SK-N-SH (cell line): ENCODE measurements around the gene SPIRE1. TPM values are rescaled to one million over a fixed set of nuclear protein-coding genes. Genes with fewer than 3 reads are reported as not detected.
A peak's percentile ranks its signal among the peaks of the same experiment; 100 is the strongest.

ENCODE experiments used
- CTCF ChIA-PET: fragments of 300-600, 350-600 bp; formaldehyde crosslinking; extraction: SDS; loops from one replicate; lab custom pipeline; 2021; lab: Yijun Ruan, JAX
- POLR2A ChIA-PET: fragments of 350-600 bp; sonication (Branson Sonifier 250); formaldehyde crosslinking; extraction: SDS; loops from one replicate; lab custom pipeline; 2020; ENCODE audit warnings: antibody characterized with exemption, inconsistent platforms; lab: Yijun Ruan, JAX
- DNase-seq: peaks from one replicate; pipeline ENCODE4 v3.0.0; 2012
- H2AFZ ChIP-seq: fragments of 200-600 bp; sonication (generic); 2 replicates; pipeline ENCODE4 v1.8.1; 2016; ENCODE audit warnings: antibody characterized with exemption, mild to moderate bottlenecking, low read depth
- H3F3A ChIP-seq: fragments of 200-600 bp; sonication (generic); replicated peaks from 2 replicates; pipeline ENCODE3; 2016; ENCODE audit warnings: antibody characterized with exemption, mild to moderate bottlenecking; ENCODE audit not compliant: insufficient read depth
- H3K27ac ChIP-seq, 2 experiments: fragments of 200-500 bp in 1 of 2; fragments of 200-600 bp in 1 of 2; sonication (Bioruptor generic) in 1 of 2; sonication (generic), shearing (Covaris generic) in 1 of 2; 2 replicates each; pipeline versions ENCODE4 v1.5.1 to v1.6.1; 2014 to 2016; ENCODE audit warnings: low read depth in 2 of 2, inconsistent platforms in 1 of 2, low read length in 1 of 2, mild to moderate bottlenecking in 1 of 2, mixed read lengths in 1 of 2
- H3K27me3 ChIP-seq: fragments of 200-600 bp; sonication (generic), shearing (Covaris generic); 2 replicates; pipeline ENCODE4 v1.6.1; 2016; ENCODE audit warnings: mixed run types; ENCODE audit not compliant: insufficient read depth
- H3K36me3 ChIP-seq, 2 experiments: fragments of 200-500 bp in 1 of 2; fragments of 200-600 bp in 1 of 2; sonication (Bioruptor generic) in 1 of 2; sonication (generic) in 1 of 2; replicated peaks in 1 of 2; 2 replicates each; pipeline versions ENCODE3 to v1.5.1; 2014 to 2016; ENCODE audit warnings: low read length in 1 of 2, mild to moderate bottlenecking in 1 of 2; ENCODE audit not compliant: insufficient read depth in 2 of 2, control insufficient read depth in 1 of 2
- H3K4me1 ChIP-seq, 2 experiments: fragments of 200-500 bp in 1 of 2; fragments of 200-600 bp in 1 of 2; sonication (Bioruptor generic) in 1 of 2; sonication (generic), shearing (Covaris generic) in 1 of 2; 2 replicates each; pipeline versions ENCODE4 v1.5.1 to v1.6.1; 2014 to 2016; ENCODE audit warnings: low read depth in 1 of 2, low read length in 1 of 2, mixed run types in 1 of 2; ENCODE audit not compliant: insufficient read depth in 2 of 2, control insufficient read depth in 1 of 2
- H3K4me2 ChIP-seq: fragments of 200-600 bp; sonication (generic), shearing (Covaris generic); 2 replicates; pipeline ENCODE4 v1.6.1; 2017; ENCODE audit warnings: mixed run types
- H3K4me3 ChIP-seq, 2 experiments: fragments of 200-500 bp in 1 of 2; fragments of 200-600 bp in 1 of 2; sonication (Bioruptor generic) in 1 of 2; sonication (generic), shearing (Covaris generic) in 1 of 2; 2 replicates each; pipeline versions ENCODE4 v1.5.1 to v1.8.1; 2014 to 2016; ENCODE audit warnings: low read depth in 2 of 2, inconsistent platforms in 1 of 2, low read length in 1 of 2, mild to moderate bottlenecking in 1 of 2, mixed read lengths in 1 of 2, moderate library complexity in 1 of 2
- H3K79me2 ChIP-seq: fragments of 200-600 bp; sonication (generic); 2 replicates; pipeline ENCODE4 v1.8.1; 2017; ENCODE audit warnings: mild to moderate bottlenecking; ENCODE audit not compliant: insufficient read depth
- H3K9ac ChIP-seq: fragments of 200-600 bp; sonication (generic); 2 replicates; pipeline ENCODE4 v1.6.1; 2017; ENCODE audit warnings: mixed run types
- H3K9me2 ChIP-seq: fragments of 200-600 bp; sonication (generic); 2 replicates; pipeline ENCODE4 v1.6.1; 2017; ENCODE audit warnings: mixed run types
- H3K9me3 ChIP-seq: fragments of 200-600 bp; sonication (generic); 2 replicates; pipeline ENCODE4 v1.6.1; 2017; ENCODE audit warnings: mixed run types, mild to moderate bottlenecking, moderate library complexity
- H4K20me1 ChIP-seq: fragments of 200-600 bp; sonication (generic); 2 replicates; pipeline ENCODE4 v1.6.1; 2017; ENCODE audit warnings: mild to moderate bottlenecking, mixed run types; ENCODE audit not compliant: insufficient read depth
- CHD2 ChIP-seq: fragments of 150-350 bp; IDR thresholded peaks from 2 replicates; pipeline ENCODE4 v1.6.1; 2018; ENCODE audit warnings: low read length; ENCODE audit not compliant: partially characterized antibody
- ELF1 ChIP-seq: IDR thresholded peaks from 2 replicates; pipeline ENCODE4 v1.4.0; 2012
- EP300 ChIP-seq, 2 experiments: IDR thresholded peaks; 2 replicates each; pipeline versions ENCODE4 v1.4.0 to v1.6.1; 2012; ENCODE audit warnings: borderline replicate concordance in 1 of 2, low read depth in 1 of 2, low read length in 1 of 2
- EZH2phosphoT487 ChIP-seq: fragments of 200-600 bp; sonication (generic); IDR thresholded peaks from 2 replicates; pipeline ENCODE4 v1.6.1; 2017; ENCODE audit warnings: low read depth, mixed run types, mild to moderate bottlenecking, antibody characterized with exemption, moderate library complexity, borderline replicate concordance
- FOXJ3 ChIP-seq: sonication (generic); formaldehyde crosslinking; IDR thresholded peaks from 2 replicates; pipeline ENCODE4 v1.5.1; 2020; ENCODE audit warnings: mild to moderate bottlenecking, missing genetic modification reagents
- GABPA ChIP-seq: IDR thresholded peaks from 2 replicates; pipeline ENCODE4 v1.4.0; 2012; ENCODE audit warnings: low read depth, mild to moderate bottlenecking
- GATA2 ChIP-seq: sonication (generic); formaldehyde crosslinking; IDR thresholded peaks from 2 replicates; pipeline ENCODE4 v1.5.0; 2020; ENCODE audit warnings: mild to moderate bottlenecking, missing genetic modification reagents
- MEF2A ChIP-seq: IDR thresholded peaks from 2 replicates; pipeline ENCODE4 v1.4.0; 2012; ENCODE audit warnings: low read depth, borderline replicate concordance
- MXI1 ChIP-seq: IDR thresholded peaks from 2 replicates; pipeline ENCODE4 v1.6.1; 2012; ENCODE audit warnings: mild to moderate bottlenecking, low read depth, low read length, improper control_type of control experiment
- NFIC ChIP-seq: IDR thresholded peaks from 2 replicates; pipeline ENCODE4 v1.4.0; 2012; ENCODE audit warnings: borderline replicate concordance
- NRF1 ChIP-seq: IDR thresholded peaks from 2 replicates; pipeline ENCODE4 v1.6.1; 2012; ENCODE audit warnings: low read depth, mild to moderate bottlenecking, low read length
- RAD21 ChIP-seq: IDR thresholded peaks from 2 replicates; pipeline ENCODE4 v1.6.1; 2012; ENCODE audit warnings: mild to moderate bottlenecking, low read length
- RCOR1 ChIP-seq: fragments of 150-350 bp; IDR thresholded peaks from 2 replicates; pipeline ENCODE4 v1.6.1; 2017; ENCODE audit warnings: antibody characterized with exemption, low read length
- SMC3 ChIP-seq: IDR thresholded peaks from 2 replicates; pipeline ENCODE4 v1.6.1; 2012; ENCODE audit warnings: low read depth, low read length, improper control_type of control experiment
- TAF1 ChIP-seq: IDR thresholded peaks from 2 replicates; pipeline ENCODE4 v1.6.1; 2012; ENCODE audit warnings: low read depth, mild to moderate bottlenecking, low read length, moderate library complexity, borderline replicate concordance
- WGBS: methylation state at CpG from one replicate; pipeline ENCODE4 v1.1.6; 2017; ENCODE audit warnings: low lambda C conversion rate; 5-methylcytosine and 5-hydroxymethylcytosine counted together
- polyA plus RNA-seq, 3 experiments: library from polyadenylated mRNA; depleted of rRNA; stranded (reverse); fragments of >200 nt; gene quantifications; 2 replicates each; pipeline ENCODE4 v1.2.3, GENCODE V29; 2012
- TF ChIP-seq, protein P1 (sequence below): IDR thresholded peaks from 2 replicates; pipeline ENCODE4 v1.4.0; 2012; ENCODE audit warnings: low read depth, borderline replicate concordance
- TF ChIP-seq, protein P2 (sequence below): IDR thresholded peaks from 2 replicates; pipeline ENCODE4 v1.6.1; 2012; ENCODE audit warnings: mild to moderate bottlenecking, low read depth, low read length, moderate library complexity

Gene SPIRE1
- polyA plus RNA-seq, 1 of the 3 experiments (the other 2 are of a cell fraction), result 6.7 TPM

DNA sequence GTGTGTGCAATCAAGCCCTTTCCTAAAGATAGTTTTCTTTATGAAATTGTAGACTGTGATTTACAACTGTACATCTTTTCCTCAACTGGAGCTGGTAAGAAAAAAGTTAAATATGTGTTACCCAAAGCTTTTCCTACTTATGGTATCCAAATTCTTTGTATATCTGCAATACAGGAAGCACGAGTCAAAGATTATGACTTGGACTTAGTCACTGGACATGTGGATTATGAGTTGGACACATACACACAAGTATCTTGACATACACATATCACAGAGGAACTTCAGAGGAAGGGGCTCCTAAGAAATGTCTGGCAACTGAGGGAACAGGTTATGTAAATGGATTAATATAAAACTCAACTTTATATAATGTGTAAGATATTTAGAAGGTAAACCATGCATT lies 215.0 kb downstream of the SPIRE1 start:
- Histone ChIP-seq H2AFZ (no peak overlapping the region), H3K36me3 (peaks cover 16 to 38% of the 10 kb centered on the region in 2 experiments), H3K4me1 (peaks cover 0 to 9% of the 10 kb centered on the region in 2 experiments; a peak in 1 of 4 replicates), H3K9me2 (no peaks in the 10 kb centered on the region), H3K27me3 (no peaks in the 10 kb centered on the region), H3K4me3 (no peak overlapping the region), H3K27ac (no peak overlapping the region), H3K9me3 (peaks cover 10% of the 10 kb centered on the region; the same call in 1 of the 2 replicates), H4K20me1 (no peaks in the 10 kb centered on the region), H3F3A (no peaks in the 10 kb centered on the region), H3K79me2 (no peaks in the 10 kb centered on the region), H3K9ac (no peak overlapping the region), H3K4me2 (no peak overlapping the region)
- TF ChIP-seq GABPA (no peak), NFIC (no peak), TAF1 (no peak), NRF1 (no peak)
- TF ChIP-seq, protein P1, sequence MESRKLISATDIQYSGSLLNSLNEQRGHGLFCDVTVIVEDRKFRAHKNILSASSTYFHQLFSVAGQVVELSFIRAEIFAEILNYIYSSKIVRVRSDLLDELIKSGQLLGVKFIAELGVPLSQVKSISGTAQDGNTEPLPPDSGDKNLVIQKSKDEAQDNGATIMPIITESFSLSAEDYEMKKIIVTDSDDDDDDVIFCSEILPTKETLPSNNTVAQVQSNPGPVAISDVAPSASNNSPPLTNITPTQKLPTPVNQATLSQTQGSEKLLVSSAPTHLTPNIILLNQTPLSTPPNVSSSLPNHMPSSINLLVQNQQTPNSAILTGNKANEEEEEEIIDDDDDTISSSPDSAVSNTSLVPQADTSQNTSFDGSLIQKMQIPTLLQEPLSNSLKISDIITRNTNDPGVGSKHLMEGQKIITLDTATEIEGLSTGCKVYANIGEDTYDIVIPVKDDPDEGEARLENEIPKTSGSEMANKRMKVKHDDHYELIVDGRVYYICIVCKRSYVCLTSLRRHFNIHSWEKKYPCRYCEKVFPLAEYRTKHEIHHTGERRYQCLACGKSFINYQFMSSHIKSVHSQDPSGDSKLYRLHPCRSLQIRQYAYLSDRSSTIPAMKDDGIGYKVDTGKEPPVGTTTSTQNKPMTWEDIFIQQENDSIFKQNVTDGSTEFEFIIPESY, result no peak
- TF ChIP-seq, protein P2, sequence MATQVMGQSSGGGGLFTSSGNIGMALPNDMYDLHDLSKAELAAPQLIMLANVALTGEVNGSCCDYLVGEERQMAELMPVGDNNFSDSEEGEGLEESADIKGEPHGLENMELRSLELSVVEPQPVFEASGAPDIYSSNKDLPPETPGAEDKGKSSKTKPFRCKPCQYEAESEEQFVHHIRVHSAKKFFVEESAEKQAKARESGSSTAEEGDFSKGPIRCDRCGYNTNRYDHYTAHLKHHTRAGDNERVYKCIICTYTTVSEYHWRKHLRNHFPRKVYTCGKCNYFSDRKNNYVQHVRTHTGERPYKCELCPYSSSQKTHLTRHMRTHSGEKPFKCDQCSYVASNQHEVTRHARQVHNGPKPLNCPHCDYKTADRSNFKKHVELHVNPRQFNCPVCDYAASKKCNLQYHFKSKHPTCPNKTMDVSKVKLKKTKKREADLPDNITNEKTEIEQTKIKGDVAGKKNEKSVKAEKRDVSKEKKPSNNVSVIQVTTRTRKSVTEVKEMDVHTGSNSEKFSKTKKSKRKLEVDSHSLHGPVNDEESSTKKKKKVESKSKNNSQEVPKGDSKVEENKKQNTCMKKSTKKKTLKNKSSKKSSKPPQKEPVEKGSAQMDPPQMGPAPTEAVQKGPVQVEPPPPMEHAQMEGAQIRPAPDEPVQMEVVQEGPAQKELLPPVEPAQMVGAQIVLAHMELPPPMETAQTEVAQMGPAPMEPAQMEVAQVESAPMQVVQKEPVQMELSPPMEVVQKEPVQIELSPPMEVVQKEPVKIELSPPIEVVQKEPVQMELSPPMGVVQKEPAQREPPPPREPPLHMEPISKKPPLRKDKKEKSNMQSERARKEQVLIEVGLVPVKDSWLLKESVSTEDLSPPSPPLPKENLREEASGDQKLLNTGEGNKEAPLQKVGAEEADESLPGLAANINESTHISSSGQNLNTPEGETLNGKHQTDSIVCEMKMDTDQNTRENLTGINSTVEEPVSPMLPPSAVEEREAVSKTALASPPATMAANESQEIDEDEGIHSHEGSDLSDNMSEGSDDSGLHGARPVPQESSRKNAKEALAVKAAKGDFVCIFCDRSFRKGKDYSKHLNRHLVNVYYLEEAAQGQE, result no peak
- ChIA-PET CTCF (interaction anchor here (0.9 to 1.0 kb wide), 2 partner anchors 15 to 52 kb away, joined by 3 read pairs; no protein-coding TSS in a partner anchor), POLR2A (no interaction called here)
- WGBS, result 37% methylated on average over 1 of the region's 1 CpG
- DNase-seq, result no peak

DNA sequence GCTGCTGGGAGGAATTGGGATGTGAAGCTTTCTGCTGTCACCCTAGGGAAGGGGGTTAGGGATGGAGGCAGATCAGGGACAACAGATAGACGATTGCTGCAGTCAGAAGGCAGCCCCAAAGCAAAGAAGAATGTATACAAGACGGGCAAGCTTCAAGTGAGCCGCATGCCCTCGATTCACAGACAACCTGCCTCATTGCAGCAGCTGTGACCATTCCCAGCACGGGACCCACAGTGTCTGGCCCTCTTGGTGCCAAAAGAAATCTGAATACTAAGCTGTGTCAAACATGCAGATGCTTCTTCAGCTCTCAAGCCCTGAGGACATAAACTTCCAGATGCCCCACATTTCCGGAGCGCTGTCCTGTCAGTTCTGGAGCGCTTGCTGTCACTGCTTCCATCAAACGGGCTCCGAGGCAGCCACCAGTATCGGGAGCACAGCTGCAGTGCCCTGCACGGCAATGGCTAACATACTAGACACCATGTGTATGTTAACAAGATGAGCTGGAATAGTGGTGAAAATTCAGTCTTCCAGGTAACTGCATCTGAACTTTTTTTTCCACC lies 216.4 kb downstream of the SPIRE1 start:
- 47% methylated on average over 12 of the region's 12 CpGs for WGBS
- Histone ChIP-seq H4K20me1 (no peaks in the 10 kb centered on the region), H3K79me2 (no peaks in the 10 kb centered on the region), H3F3A (no peaks in the 10 kb centered on the region), H3K4me3 (peak overlapping the region in 1 of 2 experiments; percentile 21; a peak in 1 of 4 replicates), H3K9ac (no peak overlapping the region), H3K9me2 (no peaks in the 10 kb centered on the region), H2AFZ (no peak overlapping the region), H3K4me1 (peaks cover 0 to 9% of the 10 kb centered on the region in 2 experiments; a peak in 1 of 4 replicates), H3K27ac (peak overlapping the region in 1 of 2 experiments; percentile 83; a peak in 2 of 4 replicates), H3K9me3 (peaks cover 10% of the 10 kb centered on the region; the same call in 1 of the 2 replicates), H3K36me3 (peaks cover 8 to 27% of the 10 kb centered on the region in 2 experiments), H3K4me2 (no peak overlapping the region), H3K27me3 (no peaks in the 10 kb centered on the region)
- ChIA-PET CTCF (interaction anchor here (1.0 to 2.7 kb wide), 7 partner anchors 13 to 95 kb away, joined by 3 to 11 read pairs (median 4); no protein-coding TSS in a partner anchor), POLR2A (interaction anchor here (0.6 to 1.7 kb wide), 6 partner anchors 14 to 214 kb away, joined by 3 to 8 read pairs (median 4); partner anchors contain the start of gene PRELID3A)
- DNase-seq, result peak; percentile 79
- peak; percentile 93 for TF ChIP-seq MXI1
- TF ChIP-seq FOXJ3 (CRISPR knock-in tag), result 0 out of 2 replicates have a peak, but pooled peaks have one; percentile 62
- no peak for TF ChIP-seq MEF2A
- peak; percentile 1; the same call in 1 of the 2 replicates for TF ChIP-seq SMC3
- peak; percentile 50; the same call in 1 of the 2 replicates for TF ChIP-seq GATA2
- TF ChIP-seq, protein P2, result no peak
- TF ChIP-seq RCOR1, result peak; percentile 85
- TF ChIP-seq EP300 (IDR thresholded peaks at IDR 0.05; ENCODE audit: borderline replicate concordance in 1 of 2, low read depth in 1 of 2, low read length in 1 of 2), result peak in 1 of 2 experiments; percentile 85; a peak in 2 of 4 replicates
- peak; percentile 86 for TF ChIP-seq CHD2
- TF ChIP-seq ELF1, result no peak
- TF ChIP-seq TAF1, result no peak
- no peak for TF ChIP-seq EZH2phosphoT487
- peak; percentile 49 for TF ChIP-seq RAD21
